Calu3 (cell line): Measurements from ENCODE around the gene DUSP28. TPM values are rescaled to one million over a fixed set of nuclear protein-coding genes. Genes with fewer than 3 reads are reported as not detected.

Source experiments
- BruUV-seq: library from RNA; stranded (reverse); fragments of 400-500 nt; replicated peaks from 2 replicates; lab custom pipeline; 2021; lab: Mats Ljungman, UMichigan
- CTCF ChIA-PET: fragments of 300-600 bp; sonication (Branson Sonifier 250); formaldehyde crosslinking; loops from one replicate; lab custom pipeline; 2022; ENCODE audit warnings: antibody characterized with exemption; lab: Charles Lee
- DNase-seq: peaks from one replicate; pipeline ENCODE4 v3.0.0; 2022
- H3K27ac Mint-ChIP-seq: one replicate; pipeline ENCODE4 v1.8.0; 2022; ENCODE audit warnings: mixed read lengths; ENCODE audit not compliant: unreplicated experiment
- H3K27me3 Mint-ChIP-seq: one replicate; pipeline ENCODE4 v1.8.0; 2022; ENCODE audit warnings: mixed read lengths; ENCODE audit not compliant: unreplicated experiment
- H3K36me3 Mint-ChIP-seq: one replicate; pipeline ENCODE4 v1.8.0; 2022; ENCODE audit warnings: mild to moderate bottlenecking, moderate library complexity, mixed read lengths; ENCODE audit not compliant: insufficient read depth, unreplicated experiment
- H3K4me1 Mint-ChIP-seq: one replicate; pipeline ENCODE4 v1.8.0; 2022; ENCODE audit warnings: mild to moderate bottlenecking, low read depth, mixed read lengths; ENCODE audit not compliant: unreplicated experiment
- H3K4me3 Mint-ChIP-seq: one replicate; pipeline ENCODE4 v1.8.0; 2022; ENCODE audit warnings: mild to moderate bottlenecking, low read depth, moderate library complexity, mixed read lengths; ENCODE audit not compliant: unreplicated experiment
- H3K9me3 Mint-ChIP-seq: one replicate; pipeline ENCODE4 v1.8.0; 2022; ENCODE audit warnings: low read depth, mixed read lengths; ENCODE audit not compliant: unreplicated experiment
- CTCF ChIP-seq: fragments of 200-600 bp; IDR thresholded peaks from one replicate; pipeline ENCODE4 v1.8.0; 2022; ENCODE audit warnings: antibody characterized with exemption; ENCODE audit not compliant: unreplicated experiment
- intact Hi-C: fragments of 100-400 bp; cut with micrococcal nuclease; formaldehyde crosslinking; loops from one replicate; pipeline ENCODE4 v1.10.0; 2022; ENCODE audit not compliant: unreplicated experiment
- total RNA-seq: library from RNA; stranded (reverse); gene quantifications from 2 replicates; pipeline ENCODE4 v1.2.3, GENCODE V29; 2022

The DUSP28 gene
- total RNA-seq, 1 experiment from 2014 or later: 8.5 TPM

- H3K27ac Mint-ChIP-seq: no peak overlapping the region
- CTCF ChIA-PET: no interaction called here
These were observed 35.9 kb downstream of the DUSP28 start for GRCh38 chr2:240596080-240596460.

GRCh38 chr2:240596491-240596931 lies 36.4 kb downstream of the DUSP28 start:
- Mint-ChIP-seq H3K36me3 (peaks cover 4% of the 10 kb centered on the region), H3K4me3 (no peak overlapping the region), H3K27ac (no peak overlapping the region), H3K9me3 (no peaks in the 10 kb centered on the region), H3K27me3 (no peaks in the 10 kb centered on the region), H3K4me1 (no peaks in the 10 kb centered on the region)
- no TSS peak for BruUV-seq
- intact Hi-C loops: no loop called here
- DNase-seq: no peak
- CTCF ChIA-PET: no interaction called here
- no peak for TF ChIP-seq CTCF

More at GRCh38 chr2:240596080-240596460, 35.9 kb downstream of the DUSP28 start:
- Mint-ChIP-seq H3K9me3 (no peaks in the 10 kb centered on the region), H3K36me3 (peaks cover 4% of the 10 kb centered on the region), H3K27me3 (no peaks in the 10 kb centered on the region), H3K4me1 (no peaks in the 10 kb centered on the region), H3K4me3 (no peak overlapping the region)
- intact Hi-C loops: no loop called here
- no TSS peak for BruUV-seq
- no peak for DNase-seq
- TF ChIP-seq CTCF: no peak

GRCh38 chr2:240597054-240597418 lies 36.9 kb downstream of the DUSP28 start:
- DNase-seq: no peak
- intact Hi-C loops: no loop called here
- H3K27ac Mint-ChIP-seq: no peak overlapping the region
- BruUV-seq: no TSS peak
- no peaks in the 10 kb centered on the region for H3K4me1 Mint-ChIP-seq
- no peaks in the 10 kb centered on the region for H3K9me3 Mint-ChIP-seq
- H3K36me3 Mint-ChIP-seq: peaks cover 4% of the 10 kb centered on the region
- TF ChIP-seq CTCF: no peak
- CTCF ChIA-PET: no interaction called here
- H3K27me3 Mint-ChIP-seq: no peaks in the 10 kb centered on the region
- no peak overlapping the region for H3K4me3 Mint-ChIP-seq

GRCh38 chr2:240597419-240598181 lies 37.4 kb downstream of the DUSP28 start:
- intact Hi-C loops: no loop called here
- H3K4me1 Mint-ChIP-seq: no peaks in the 10 kb centered on the region
- no peak for DNase-seq
- peaks cover 4% of the 10 kb centered on the region for H3K36me3 Mint-ChIP-seq
- H3K4me3 Mint-ChIP-seq: no peak overlapping the region
- H3K9me3 Mint-ChIP-seq: no peaks in the 10 kb centered on the region
- no peaks in the 10 kb centered on the region for H3K27me3 Mint-ChIP-seq
- CTCF ChIA-PET: no interaction called here
- BruUV-seq: no TSS peak
- no peak for TF ChIP-seq CTCF
- H3K27ac Mint-ChIP-seq: no peak overlapping the region
